GM18505 (cell line): ENCODE measurements around the gene THUMPD1.
"Not testable (repeated sequence)": the region's sequence is repeated elsewhere in the genome, so short reads cannot be mapped to it uniquely, and the experiment has no call there.

Source experiments
- ATAC-seq: cut with Tn5 transposase; IDR thresholded peaks from one replicate; pipeline ENCODE4 v1.9.1; 2021; ENCODE audit not compliant: unreplicated experiment
- POLR2A ChIP-seq: IDR thresholded peaks from 4 replicates; pipeline ENCODE4 v1.6.1; 2011; ENCODE audit warnings: borderline replicate concordance; ENCODE audit not compliant: insufficient read depth, insufficient read length; ENCODE audit errors: extremely low read depth

THUMPD1 gene

DNA sequence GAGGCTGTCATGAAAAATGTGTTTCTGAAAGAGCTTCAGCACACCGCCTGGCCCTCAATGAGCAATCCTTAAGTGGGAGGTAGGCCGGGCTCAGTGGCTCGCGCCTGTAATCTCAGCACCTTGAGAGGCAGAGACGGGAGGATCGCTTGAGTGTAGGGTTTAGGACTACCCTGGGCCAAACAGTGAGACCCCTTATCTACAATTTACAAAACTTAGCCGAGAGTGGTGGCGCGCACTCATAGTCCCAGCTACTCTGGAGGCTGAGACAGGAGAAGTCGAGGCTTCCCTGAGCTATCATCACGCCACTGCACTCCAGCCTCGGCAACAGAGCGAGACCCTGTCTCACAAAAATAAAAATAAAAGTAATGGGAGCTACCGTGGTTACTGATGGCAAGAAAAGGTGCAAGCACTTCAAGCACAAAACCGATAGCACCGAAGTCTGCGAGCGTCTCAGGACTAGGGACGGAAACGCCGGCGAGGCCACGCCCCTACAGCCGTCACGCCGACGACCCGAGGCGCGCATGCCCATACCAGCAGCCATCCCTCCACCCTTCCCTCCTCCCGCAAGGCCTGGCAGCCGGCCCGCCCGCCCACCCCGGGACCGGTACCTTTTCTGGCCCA, 607 bp downstream of the THUMPD1 start:
- peak; percentile 81 for ATAC-seq
- TF ChIP-seq POLR2A, result no peak

DNA sequence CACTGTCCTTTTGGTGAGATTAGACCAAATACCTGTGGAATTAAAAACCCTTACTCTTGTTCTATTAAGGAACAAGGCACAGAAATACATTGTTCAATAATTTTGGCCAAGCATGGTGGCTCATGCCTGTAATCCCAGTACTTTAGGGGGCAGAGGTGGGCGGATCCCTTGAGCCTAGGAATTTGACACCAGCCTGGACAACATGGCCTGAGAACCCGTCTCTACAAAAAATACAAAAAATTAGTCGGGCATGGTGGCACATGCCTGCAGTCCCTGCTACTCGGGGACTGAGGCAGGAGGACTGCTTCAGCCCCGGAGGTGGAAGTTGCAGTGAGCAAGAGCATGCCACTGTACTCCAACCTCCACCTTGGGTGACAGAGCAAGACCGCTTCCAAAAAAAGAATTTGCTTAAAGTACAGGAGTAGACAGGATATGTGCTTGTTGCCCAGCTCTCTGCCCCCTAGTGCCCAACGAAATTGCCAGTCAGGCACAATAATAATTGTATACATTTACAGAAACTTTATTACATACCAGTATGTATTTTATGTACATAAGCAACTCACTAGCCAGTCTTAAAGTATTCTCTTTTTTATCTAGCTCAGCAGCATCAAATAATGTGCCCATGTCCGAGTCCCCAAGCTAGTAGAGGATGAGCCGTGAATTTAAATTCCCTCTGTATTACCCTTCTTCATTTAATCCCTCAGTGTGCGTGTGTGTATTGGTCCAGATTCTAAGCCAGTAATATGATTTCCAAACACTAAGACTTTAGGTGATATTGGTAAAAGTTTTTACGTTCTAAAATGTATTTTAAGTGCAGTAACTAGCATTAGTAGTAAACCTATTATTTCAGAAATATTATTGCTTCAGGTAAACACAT, 1.4 kb downstream of the THUMPD1 start:
- TF ChIP-seq POLR2A, result no peak
- no peak for ATAC-seq

DNA sequence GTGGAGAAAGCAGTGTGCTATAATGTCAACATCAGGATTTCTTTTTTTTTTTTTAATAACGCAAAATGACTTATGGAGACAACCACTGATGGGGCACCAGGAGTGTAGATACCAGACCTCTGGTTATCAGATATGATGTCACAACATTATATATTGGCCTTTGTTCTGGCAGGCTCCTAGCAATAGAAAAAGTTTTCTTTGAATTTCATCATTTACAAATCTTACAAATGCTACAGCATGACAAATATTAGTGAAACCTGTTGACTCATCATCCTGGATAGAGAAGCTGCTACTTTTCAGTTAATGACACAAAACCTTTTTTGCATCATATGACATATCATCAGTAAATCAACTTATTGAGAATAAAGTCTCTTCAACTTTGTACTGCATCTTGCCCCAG, 6.1 kb downstream of the THUMPD1 start:
- TF ChIP-seq POLR2A, result no peak
- ATAC-seq, result no peak

DNA sequence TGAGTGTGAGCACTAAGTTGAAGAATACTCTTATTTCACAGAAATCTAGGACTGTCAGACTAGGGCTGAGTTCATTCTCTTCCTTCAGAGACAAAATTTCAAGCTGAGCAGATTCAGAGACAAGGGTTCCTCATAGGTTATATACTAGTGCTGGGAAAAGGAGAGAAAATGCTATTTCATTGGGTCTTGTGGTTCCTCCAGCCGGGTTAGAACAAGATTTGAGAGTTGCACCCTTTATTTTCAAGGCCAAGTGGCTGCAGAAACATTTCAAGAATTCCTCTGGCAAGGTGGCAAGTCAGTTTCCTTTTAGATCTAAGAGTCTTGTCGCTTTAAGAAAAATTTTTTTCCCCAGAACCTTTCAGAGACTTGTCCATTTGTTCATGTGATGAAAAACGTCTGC, 6.8 kb downstream of the THUMPD1 start:
- no peak for TF ChIP-seq POLR2A
- no peak for ATAC-seq

DNA sequence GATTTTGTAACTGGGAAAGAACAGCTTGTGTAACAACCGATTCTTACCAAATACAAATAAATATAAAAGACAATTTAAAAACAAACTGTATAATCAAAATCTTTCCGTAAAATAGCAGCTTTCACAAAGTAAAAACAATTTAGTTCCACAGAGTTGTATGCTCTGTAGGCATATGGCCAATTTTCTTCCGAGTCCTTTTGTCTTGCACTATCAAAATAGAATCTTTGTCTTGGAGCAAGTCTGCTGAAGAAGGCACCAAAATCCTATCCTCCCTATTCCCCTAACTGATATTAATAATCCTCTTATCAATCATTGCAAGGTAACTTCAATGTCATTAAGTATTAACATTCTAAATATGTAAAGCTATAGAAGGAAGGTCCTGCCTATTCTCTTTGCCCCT, 7.6 kb downstream of the THUMPD1 start:
- no peak for ATAC-seq
- TF ChIP-seq POLR2A, result no peak

DNA sequence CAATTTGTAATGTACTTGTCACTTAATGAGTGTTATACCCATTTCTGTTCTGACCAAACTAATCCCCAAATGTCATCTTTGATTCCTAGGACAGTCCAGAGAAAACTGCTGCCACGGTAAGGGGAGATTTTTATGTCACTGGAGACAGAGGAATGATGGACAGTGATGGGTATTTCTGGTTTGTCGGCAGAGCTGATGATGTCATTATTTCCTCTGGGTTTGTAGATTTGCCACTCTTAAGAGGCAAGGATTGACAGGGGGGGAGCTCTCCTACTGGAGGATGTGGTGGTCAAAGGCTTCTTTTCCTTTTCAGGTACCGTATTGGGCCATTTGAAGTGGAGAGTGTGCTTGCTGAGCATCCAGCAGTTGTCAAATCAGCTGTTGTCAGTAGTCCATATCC, 12.5 kb downstream of the THUMPD1 start:
- no peak for ATAC-seq
- no peak for TF ChIP-seq POLR2A

DNA sequence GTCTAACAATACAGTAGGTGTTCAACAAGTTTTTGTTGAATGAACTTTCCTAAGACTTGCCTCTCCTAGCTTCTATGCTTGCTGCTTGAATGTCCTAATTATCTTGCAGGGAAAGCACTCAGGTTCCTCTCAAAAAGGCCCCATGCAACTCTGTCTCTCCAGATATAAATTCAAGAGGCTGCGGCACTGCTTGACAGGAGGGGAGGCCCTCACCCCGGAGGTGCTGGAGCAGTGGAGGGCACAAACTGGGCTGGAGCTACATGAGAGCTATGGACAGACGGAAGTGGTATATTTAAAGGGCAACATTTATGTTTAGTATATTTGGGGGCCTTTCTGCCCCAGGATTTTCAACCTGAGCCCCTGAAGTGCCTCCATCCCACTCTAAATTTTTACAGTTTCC, 14.4 kb downstream of the THUMPD1 start:
- TF ChIP-seq POLR2A, result no peak
- no peak for ATAC-seq

DNA sequence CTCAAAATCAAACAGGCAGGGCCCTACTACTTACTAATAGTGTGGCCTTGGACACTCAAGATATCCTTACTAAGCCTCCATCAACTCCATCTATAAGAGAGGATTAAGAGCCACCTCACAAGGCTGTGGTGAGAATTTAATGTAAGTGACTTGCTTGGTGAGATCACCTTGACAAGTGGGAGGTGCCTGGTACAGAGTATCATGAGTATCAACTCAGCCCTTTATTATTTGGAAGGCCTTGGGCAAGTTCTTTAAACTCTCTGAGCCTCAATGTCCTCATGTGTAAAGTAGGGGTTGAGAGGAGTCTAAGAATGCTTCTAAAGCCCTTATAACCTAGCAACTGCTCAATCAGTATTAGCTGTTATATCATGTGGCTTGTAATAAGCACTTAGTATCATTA, 15.0 kb downstream of the THUMPD1 start:
- ATAC-seq, result no peak
- TF ChIP-seq POLR2A, result no peak

DNA sequence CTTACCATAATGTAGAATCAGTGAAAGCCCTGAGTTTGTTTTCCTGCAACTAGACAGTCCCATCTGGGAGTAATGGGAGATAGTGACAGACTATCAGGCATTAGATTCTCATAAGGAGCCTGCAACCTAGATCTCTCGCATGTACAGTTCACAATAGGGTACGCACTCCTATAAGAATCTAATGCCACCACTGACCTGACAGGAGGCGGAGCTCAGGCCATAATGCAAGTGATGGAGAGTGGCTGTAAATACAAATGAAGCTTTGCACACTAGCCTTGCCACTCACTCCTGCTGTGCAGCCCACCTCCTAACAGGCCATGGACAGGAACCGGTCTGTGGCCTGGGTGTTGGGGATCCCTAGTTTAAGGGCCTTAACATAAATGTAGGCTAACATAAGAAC, 21.4 kb downstream of the THUMPD1 start:
- no peak for ATAC-seq
- TF ChIP-seq POLR2A, result no peak

DNA sequence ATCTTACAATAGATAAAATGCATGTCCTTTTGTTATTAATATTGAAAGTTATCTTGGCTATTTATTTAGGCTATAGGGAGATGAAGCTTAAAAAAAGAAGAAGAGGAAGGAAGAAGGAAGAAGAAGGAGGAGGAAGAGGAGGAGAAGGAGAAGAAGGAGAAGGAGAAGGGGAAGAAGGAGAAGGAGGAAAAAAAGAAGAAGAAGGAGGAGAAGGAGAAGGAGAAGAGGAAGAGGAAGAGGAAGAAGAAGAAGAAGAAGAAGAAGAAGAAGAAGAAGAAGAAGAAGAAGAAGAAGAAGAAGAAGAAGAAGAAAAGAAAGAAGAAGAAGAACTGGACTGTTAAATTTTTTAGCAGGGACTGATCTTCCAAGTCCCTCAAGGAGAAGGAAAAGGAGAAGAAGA, 23.9 kb downstream of the THUMPD1 start:
- not testable (repeated sequence) for ATAC-seq

DNA sequence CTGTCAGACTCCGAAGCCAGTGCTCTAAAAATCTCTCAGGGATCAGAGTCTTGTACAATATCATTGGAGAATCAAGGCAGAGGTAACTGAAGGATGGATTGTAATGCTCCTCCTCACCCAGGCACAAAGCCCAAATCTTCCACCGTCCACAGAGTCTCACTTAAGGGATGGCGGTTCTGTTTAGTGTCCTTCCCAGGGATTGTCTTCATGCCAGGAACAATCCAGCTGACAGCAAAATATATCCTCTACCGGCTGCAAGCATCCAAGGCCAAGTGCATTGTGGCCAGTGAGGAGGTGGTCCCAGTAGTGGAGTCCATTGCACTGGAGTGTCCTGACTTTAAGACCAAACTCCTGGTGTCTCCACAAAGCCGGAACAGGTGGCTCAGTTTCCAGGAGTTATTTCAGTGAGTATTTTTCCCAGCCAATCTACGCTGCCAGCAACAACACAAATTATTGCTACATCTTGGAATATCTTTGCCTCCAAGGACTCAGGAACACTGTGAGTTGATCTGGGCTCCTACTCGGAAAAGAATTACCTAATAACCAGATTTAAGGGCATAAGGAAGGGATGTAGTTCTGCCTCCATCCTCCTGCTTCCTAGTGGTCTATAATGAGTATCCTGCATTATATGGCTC, 30.2 kb downstream of the THUMPD1 start:
- TF ChIP-seq POLR2A, result no peak
- no peak for ATAC-seq

DNA sequence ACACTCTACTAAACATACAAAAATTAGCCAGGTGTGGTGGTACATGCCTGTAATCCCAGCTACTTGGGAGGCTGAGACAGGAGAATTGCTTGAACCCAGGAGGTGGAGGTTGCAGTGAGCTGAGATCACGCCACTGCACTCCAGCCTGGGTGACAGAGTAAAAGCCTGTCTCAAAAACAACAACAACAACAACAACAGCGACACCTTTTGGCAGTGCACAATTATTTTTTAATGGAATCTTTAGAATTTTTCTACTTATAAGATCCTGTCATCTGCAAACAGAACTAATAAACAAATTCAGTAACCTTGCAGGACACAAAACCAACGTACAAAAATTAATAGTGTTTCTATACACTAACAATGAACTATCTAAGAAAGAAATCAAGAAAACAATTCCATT, 33.5 kb downstream of the THUMPD1 start:
- ATAC-seq, result not testable (repeated sequence)

DNA sequence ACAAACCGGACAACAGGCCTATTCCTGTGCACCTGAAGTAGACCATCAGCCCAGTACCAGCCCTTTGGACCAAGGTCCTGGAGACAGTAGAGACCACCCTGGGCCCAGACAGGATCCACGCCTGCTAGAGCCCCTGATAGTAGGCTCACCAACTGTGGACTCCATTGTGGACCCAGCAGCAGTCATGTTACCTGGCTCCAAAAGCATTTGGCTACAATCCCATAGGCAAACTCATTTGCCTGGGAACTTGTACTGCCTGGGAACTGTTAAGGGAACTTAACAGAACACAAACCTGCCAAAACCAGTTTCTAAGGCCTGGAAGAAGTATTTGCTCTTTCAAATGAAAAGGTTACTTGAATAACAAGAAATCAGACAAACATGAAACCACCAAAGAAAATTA, 34.2 kb downstream of the THUMPD1 start:
- no peak for TF ChIP-seq POLR2A
- ATAC-seq, result no peak

DNA sequence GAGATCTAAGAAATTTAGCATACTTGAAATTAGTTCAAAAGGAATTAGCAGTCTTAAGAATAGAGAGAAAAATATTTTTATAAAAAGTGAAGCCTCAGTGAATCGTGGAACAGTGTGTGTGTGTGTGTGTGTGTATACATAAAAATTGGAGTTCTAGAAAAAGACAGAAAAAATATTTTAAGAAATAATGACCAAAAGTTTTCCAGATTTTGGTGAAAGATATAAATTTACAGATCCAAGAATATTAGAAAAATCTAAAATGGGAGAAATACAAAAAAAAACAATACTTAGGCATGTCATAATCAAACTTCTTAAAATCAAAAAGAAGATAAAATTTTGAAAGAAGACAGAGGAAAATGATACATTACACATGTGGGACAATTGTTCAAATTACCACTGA, 35.6 kb downstream of the THUMPD1 start:
- ATAC-seq, result not testable (repeated sequence)
